AG04449 (cell line): ENCODE results near the gene OR52E5.

Experiments
- CTCF ChIA-PET: fragments of 350-600 bp; formaldehyde crosslinking; extraction: SDS; loops from one replicate; lab custom pipeline; 2021; ENCODE audit warnings: antibody characterized with exemption; lab: Yijun Ruan, JAX
- POLR2A ChIA-PET: fragments of 400-600, 350-600 bp; formaldehyde crosslinking; extraction: SDS; loops from one replicate; lab custom pipeline; 2020; ENCODE audit warnings: antibody characterized with exemption, inconsistent platforms; lab: Yijun Ruan, JAX
- DNase-seq: peaks from one replicate; pipeline ENCODE4 v3.0.0-alpha.2; 2010; ENCODE audit warnings: low read depth, low spot score
- H3K4me3 ChIP-seq: 2 replicates; pipeline ENCODE4 v1.5.1; 2011; ENCODE audit warnings: low read depth, mild to moderate bottlenecking, control low read depth, low read length
- CTCF ChIP-seq: IDR thresholded peaks from one replicate; pipeline ENCODE4 v1.5.1; 2011; ENCODE audit warnings: mild to moderate bottlenecking, moderate library complexity, low read length, control low read depth, inconsistent platforms; ENCODE audit not compliant: insufficient read depth; ENCODE audit errors: missing control alignments

Gene OR52E5

GRCh38 chr11:5928811-5929210, 35.8 kb downstream of the OR52E5 start:
- POLR2A ChIA-PET = no interaction called here
- no peak overlapping the region for H3K4me3 ChIP-seq
- CTCF ChIA-PET = no interaction called here
- DNase-seq = no peak
- no peak for TF ChIP-seq CTCF

GRCh38 chr11:5929571-5930368, 36.8 kb downstream of the OR52E5 start:
- POLR2A ChIA-PET = no interaction called here
- no peak for TF ChIP-seq CTCF
- CTCF ChIA-PET = no interaction called here
- no peak overlapping the region for H3K4me3 ChIP-seq
- DNase-seq = no peak

- no peak overlapping the region for H3K4me3 ChIP-seq
- DNase-seq = no peak
- no peak for TF ChIP-seq CTCF
- ChIA-PET POLR2A (no interaction called here), CTCF (no interaction called here)
Observed at GRCh38 chr11:5930614-5931013, 37.6 kb downstream of the OR52E5 start.

GRCh38 chr11:5931061-5931460, 38.1 kb downstream of the OR52E5 start:
- no peak for TF ChIP-seq CTCF
- no peak for DNase-seq
- no peak overlapping the region for H3K4me3 ChIP-seq
- ChIA-PET POLR2A (no interaction called here), CTCF (no interaction called here)

GRCh38 chr11:5932671-5933070, 39.7 kb downstream of the OR52E5 start:
- no peak for TF ChIP-seq CTCF
- H3K4me3 ChIP-seq = no peak overlapping the region
- DNase-seq = no peak
- ChIA-PET CTCF (interaction anchor here (0.5 kb wide), 1 partner anchor 266 kb away, joined by 3 read pairs; no protein-coding TSS in a partner anchor), POLR2A (no interaction called here)

GRCh38 chr11:5933116-5933515, 40.1 kb downstream of the OR52E5 start:
- no peak overlapping the region for H3K4me3 ChIP-seq
- CTCF ChIA-PET = interaction anchor here (0.5 kb wide), 1 partner anchor 267 kb away, joined by 3 read pairs; no protein-coding TSS in a partner anchor
- no peak for DNase-seq
- no peak for TF ChIP-seq CTCF
- POLR2A ChIA-PET = no interaction called here
